ENCODE measurements around the gene SLC44A2.

Gene SLC44A2

DNA sequence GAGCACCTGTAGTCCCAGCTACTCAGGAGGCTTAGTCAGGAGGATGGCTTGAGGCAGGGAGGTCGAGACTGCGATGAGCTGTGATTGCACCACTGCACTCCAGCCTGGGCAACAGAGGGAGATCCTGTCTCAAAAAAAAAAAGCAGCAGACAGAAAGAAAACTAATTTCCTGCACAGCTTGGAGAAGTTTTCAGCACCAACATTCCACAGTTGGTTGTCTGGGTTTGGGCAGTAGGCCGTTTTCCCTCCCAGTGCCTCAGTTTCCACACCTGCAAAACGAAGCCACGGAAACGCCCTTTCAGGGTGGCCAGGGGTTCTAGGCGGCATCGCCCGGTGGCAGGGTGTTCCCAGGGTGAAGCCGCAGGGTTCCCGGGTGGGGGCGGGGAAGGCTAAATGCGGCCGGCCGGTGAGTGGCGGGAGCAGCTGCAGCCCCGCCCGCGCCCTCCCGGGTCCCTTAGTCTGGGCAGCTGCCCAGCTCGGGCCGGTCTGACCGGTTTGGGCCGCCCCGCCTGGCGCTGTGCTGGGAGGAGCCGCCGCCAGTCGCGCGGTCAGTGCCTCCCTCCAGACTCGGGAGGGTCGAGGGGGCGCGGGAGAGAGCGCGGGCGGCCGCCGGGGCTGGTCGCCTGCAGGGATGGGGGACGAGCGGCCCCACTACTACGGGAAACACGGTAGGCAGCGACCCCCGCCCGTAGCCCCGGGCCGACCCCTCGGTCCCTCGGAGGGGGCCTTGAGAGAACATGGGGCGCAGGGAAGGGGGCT is at the start of gene SLC44A2:
Gene SLC44A2 (plus strand): TSS at position 551 of the 759 bp plus-strand sequence. CDS start 81 bp downstream, at position 632.
- DNase-seq (ENCODE audit: low read depth), result no peak

DNA sequence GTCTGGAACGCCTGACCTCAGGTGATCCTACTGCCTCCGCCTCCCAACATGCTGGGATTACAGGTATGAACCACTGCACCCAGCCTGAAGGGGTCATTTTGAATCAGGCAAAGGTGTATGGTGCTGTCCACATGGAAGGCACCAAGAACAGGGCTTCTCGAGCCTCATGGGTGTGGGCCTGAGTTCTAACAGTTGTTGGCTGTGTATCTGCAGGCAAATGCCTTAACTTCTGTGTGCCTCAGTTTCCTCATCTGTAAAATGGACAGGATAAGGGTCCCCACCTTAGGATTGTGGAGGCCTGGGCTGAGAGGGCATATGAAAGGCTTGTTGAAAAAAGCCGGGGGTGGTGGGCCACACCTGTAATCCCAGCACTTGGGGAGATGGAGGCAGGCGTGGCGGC is 47.4 kb upstream of the SLC44A2 start:
- DNase-seq (ENCODE audit: low read depth), result no peak

DNA sequence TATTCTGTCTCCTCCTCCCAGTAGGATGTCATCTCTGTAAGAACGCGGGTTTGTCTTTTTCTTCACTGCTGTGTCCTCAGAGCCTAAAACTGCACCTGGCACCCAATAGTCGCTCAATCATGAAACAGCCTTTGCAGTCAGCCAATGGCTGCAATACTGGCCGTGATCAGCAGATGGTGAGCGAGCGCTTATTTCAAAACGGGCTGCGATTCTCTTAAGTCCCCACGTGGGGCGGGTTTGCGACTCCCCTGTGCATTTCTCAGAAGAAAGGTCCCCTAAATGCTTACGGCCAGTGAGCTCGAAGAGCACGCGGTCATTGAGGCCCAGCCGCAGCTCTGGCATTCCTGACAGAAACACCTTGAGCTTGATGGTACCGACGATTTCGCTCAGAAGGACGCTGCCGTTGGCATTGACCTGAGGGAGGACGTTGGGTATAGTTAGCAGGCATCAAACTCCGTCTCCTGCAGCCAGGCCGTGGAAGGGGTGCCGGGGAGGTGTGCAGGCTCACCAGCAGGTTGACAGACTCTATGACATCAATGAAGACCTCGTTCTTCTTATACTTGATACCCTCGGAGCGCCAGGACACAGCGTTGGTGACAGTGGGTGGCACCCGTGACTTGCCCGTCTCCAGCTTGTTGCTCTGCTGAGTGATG is 44.2 kb upstream of the SLC44A2 start:
- peak; percentile 88 for DNase-seq (ENCODE audit: low read depth)

DNA sequence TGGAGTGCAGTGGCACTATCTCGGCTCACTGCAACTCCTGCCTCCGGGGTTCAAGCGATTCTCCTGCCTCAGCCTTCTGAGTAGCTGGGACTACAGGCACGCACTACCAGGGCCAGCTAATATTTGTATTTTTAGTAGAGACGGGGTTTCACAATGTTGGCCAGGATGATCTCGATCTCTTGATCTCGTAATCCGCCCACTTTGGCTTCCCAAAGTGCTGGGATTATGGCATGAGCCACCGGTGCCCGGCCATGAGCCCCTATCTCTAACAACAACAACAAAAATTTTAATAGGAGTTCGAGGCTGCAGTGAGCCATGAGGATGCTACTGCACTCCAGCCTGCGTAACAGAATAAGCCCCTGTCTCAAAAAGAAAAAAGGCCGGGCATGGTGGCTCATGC is 43.3 kb upstream of the SLC44A2 start:
- no peak for DNase-seq (ENCODE audit: low read depth)

DNA sequence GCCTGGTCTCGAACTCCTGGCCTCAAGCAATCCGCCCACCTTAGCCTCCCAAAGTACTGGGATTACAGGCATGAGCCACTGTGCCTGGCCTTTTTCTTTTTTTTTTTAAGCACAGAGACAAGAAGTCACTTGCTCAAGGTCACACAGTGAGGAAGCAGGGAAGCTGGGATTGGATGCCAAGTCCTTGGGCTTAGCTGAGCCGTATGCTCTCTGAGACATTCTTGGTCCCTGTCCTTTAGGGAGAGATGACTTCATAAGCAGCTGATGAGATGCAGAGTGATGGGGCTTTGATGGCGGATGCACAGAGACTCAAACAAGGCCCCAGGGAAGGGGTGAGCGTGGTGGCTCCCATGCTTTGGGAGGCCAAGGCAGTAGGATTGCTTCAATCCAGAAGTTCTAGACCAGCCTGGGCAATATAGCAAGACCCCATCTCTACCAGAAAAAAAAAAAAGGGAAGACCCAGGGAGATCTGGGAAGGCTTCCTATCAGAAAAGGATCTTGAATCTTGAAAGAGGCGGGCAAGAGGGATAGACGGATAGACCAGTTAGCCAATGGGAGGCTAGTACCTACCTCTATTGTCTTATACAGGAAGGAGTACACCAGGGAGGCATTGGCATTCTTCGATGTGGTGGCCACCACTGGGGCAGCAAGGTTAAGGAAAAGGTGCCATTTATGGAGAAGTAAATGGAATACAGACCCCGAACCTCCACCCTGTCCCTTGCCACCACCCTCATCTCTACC is 42.1 kb upstream of the SLC44A2 start:
- DNase-seq (ENCODE audit: low read depth), result no peak

DNA sequence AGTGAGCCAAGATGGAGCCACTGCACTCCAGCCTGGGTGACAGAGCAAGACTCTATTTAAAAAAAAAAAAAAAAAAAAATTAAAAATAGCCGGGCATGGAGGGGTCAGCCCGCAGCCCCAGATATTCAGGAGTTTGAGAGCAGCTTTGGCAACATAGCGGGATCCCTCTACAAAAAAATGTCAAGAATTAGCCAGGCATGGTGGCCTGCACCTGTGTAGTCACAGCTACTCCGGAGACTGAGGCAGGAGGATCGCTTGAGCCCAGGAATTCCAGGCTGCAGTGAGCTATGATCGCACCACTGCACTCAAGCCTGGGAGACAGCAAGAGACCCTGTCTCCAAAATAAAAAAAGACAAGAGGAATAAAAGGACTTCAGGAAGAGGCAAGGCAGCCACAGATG is 39.0 kb upstream of the SLC44A2 start:
- no peak for DNase-seq (ENCODE audit: low read depth)

DNA sequence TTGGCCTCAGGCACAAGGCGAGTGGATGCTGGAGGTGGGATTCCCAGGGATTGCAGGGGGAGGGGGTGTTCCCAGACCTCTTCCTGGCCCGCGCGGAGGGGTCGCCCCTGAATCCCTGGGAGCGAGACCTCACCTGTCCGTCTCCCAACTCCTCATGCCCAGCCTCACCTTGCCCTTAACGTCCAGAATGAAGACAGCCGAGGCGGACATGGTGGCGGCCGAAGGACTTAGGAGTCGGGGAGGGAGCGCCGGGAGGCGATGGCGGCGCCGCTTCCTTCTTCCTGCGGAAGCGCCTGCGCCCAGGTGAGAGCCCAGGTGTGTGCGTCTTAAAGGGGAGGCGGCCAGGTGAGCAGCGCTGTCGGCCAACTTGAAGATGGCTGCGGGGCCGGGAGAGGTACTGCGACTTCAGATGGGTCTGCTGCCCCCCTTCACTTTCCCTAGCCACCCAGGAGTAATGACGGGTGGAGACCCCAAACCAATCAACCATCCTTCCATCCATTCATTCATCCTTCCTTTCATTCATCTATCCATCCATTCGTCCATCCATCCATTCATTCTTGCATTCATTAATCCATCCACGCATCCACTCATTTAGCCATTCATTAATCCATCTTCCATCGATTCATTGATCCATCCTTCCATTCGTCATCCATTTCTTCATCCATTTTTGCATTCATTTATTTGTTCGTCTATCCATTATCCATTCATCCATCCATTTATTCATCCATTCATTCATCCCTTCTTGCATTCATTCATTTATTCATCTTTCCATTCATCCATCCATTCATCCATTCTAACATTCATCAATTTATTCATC is 38.1 kb upstream of the SLC44A2 start, which contains the start of gene AP1M2:
Gene AP1M2 (minus strand): TSS at position 291 of the 817 bp plus-strand sequence. CDS start 81 bp downstream, at position 210.
- DNase-seq (ENCODE audit: low read depth), result no peak

DNA sequence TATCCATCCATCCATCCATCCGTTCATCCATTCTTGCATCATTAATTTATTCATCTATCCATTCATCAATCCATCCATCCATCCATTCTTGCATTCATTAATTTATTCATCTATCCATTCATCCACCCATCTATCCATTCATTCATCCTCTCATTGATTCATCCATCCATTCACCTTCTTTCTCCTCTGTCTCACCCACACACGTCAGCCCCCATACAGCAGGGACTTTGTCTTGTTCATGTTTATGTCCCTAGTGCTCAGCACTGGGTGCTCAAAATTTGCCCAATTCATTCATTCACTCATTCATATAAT is 37.6 kb upstream of the SLC44A2 start:
- no peak for DNase-seq (ENCODE audit: low read depth)

DNA sequence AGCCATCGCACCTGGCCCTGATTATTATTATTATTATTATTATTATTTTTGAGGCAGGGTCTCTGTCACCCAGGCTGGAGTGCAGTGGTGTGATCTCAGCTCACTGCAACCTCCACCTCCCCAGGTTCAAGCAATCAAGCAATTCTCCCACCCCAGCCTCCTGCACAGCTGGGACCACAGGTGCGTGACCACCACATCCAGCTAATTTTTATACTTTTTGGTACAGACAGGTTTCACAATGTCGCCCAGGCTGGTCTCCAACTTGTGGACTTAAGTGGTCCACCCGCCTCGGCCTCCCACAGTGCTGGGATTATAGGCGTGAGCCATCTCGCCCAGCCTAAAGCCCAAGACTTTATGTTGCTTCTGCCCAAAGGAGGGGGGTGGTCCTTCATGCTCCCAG is 32.2 kb upstream of the SLC44A2 start:
- DNase-seq (ENCODE audit: low read depth), result no peak

DNA sequence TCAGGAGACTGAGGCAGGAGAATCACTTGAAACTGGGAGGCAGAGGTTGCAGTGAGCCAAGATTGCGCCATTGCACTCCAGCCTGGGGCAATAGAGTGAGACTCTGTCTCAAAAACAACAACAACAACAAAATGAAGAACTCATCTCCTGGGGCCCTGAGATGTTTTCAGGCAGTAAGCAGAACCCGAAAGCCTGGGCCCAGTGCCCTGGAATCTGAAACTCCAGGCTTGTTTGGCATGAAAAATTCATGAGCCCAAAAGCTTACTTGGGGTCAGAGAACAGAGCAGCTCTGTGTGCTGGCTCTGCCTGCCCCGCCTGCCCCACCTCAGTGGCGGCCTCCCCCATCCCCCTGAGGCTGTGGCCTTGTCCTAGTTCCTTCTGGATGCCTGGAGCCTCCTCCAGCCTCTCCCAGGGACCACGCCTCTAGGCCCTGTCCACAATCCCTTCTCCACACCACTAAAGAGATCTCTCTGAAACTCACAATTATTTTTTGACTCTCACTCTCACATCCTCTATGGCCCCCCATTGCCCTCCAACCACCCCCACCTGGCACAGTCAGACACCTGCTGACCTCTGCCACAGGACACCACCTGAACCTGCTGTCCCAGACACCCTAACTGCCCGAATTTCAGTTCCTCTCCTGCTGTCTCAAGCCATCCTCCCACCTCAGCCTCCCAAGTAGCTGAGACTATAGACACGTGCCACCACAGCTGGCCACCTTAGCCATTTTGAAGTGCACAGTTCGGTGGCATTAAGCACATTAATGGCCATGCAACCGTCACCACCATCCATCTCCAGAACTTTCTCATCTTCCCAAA is 31.3 kb upstream of the SLC44A2 start:
- no peak for DNase-seq (ENCODE audit: low read depth)

DNA sequence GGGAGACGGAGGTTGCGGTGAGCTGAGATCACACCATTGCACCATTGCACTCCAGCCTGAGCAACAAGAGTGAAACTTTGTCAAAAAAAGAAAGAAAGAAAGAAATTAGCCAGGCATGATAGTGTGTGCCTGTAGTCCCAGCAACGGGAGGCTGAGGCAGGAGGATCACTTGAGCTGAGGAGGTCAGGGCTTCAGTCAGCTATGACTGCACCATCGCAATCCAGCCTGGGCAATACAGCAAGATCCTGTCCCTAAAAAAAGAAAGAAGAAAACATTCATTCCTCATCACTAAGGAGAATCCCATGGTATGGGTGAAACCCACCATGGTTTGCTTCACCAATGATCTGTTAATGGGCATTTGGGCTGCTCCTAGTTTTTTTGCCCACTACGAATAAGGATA is 25.2 kb upstream of the SLC44A2 start:
- no peak for DNase-seq (ENCODE audit: low read depth)

DNA sequence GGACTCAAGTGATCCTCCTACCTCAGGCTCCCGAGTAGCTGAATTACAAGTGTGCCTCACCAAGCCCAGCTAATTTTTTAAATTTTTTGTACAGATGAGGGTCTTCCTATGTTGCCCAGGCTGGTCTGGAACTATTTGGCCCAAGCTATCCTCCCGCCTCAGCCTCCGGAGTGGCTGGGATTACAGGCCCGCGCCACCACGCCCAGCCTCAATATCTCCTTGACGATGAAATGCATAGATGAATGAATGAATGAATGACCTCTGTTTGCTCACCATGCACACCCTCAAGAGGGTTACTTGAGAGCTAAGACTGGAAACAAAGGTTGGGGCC is 23.4 kb upstream of the SLC44A2 start:
- no peak for DNase-seq (ENCODE audit: low read depth)

DNA sequence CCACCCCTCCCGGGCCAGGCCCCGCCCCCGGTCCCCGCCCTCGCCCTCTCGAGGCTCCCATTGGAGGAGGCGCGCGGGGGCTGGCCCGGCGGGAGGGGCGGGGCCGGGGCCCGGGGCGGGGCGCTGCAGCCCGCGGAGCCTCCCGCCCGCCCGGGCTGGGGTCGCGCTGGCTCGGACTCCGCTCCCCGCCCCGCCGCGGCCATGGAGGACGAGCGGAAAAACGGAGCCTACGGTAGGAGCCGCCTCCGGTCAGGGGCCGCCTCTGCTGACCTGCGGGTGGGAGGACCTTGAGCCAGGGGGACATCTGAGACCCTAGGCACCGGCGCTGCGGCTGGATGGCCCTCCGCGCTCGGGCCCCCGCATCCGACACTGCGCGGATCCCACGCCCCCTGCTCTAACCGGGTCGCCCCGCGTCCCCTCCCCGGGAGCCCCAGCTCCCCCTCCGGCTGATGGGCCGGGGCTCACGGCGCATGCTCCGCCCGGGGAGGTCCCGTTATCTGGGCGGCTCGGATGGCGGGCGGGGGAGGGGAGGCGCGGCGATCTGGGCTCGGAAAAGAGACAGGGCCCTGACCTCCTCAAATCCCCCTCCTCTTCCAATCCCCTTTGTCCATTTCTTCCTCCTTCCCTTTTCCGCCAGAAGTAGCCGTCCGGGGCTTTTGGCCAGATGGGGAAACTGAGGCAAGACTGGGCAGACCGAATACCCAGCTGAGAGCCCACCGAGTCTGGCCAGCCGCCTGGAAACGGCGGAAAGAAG is 22.8 kb upstream of the SLC44A2 start:
- DNase-seq (ENCODE audit: low read depth), result peak; percentile 75

DNA sequence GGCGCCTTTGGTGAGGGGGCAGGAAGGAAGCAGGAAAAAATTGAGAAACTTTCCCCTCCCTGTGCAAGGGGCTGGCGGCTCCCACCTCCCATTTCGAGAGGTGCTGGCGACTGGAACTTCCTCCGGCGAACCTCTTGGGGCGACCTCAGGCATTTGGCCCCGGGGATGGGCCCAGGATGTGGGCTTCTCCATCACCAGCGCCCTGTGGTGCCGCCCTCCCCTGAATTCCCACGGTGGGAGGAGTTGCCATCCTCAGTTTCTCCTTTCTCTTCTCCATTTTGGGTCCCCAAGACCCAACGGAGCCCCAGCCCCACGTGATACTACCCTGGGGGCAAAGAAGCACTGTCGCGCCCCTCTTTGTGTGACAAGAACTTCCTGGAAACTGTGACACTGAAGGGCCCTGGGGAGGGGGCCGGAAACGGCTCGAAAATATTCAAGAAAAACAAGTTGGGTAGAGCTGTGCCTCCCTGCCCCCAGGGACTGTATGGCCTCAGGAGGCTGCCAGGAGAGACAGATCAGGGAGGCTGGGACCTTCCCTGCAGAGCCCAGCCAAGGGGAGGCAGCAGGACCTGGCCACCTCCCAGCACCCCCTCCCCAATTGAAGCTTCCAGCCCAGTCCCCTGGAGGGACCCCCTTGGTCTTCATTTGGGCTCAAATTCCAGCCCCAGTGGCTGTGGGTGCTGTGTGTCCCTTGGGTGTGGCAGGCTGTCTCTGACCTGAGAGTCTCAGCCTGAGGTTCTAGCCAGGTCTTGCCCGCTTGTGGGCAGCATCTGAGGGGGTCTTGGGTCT is 22.1 kb upstream of the SLC44A2 start:
- peak; percentile 69 for DNase-seq (ENCODE audit: low read depth)

DNA sequence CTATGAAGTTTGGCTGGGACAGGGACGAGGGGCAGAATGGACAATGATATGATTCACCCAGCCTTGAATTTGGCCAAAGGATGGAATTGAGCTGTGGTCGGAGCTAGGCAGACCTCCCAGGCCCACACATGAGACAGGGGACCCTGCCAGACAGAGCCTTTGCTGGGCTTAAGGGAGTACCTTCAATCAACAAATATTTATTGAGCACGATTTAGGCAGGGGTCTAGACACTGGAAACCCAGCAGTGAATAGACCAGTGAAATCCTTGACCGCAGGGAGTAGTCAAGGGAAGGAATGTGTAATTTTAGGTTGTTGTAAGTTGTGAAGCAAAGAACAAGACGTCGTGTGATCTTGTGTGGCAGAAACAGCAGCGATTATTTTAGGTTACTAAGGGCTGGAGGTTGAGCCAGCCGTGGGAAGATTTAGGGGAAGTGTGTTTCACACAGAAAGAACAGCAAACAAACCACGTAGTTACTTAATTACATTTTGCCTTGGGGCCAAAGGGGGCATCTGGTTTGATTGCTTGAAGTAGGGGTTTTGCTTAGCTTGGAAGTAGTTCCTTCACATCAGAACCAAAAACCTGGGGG is 21.4 kb upstream of the SLC44A2 start:
- DNase-seq (ENCODE audit: low read depth), result no peak

DNA sequence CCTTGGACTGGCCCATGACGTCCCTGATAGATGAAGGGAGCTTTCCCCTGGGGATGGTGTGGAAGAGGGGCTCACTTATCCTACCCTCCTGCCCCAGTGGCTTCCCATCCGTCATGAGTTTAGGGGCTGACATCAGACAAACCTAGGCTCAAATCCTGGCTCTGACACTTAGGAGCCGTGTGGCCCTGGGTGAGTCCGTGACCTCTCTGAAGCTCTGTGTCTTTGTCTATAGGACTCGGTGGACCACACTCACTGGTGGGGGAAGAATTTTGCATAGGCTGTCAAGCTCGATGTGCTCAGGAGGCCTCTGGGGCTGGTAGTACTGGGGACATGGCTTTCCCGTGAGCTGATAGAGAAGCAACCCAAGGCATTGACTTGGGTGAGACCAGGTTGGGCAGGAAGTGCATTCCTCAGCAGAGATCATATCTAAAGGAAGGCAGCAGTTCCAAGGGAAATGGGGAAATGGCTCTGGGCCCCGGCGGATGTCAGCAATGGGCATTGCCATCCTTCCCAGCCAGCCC is 20.8 kb upstream of the SLC44A2 start:
- DNase-seq (ENCODE audit: low read depth), result no peak

DNA sequence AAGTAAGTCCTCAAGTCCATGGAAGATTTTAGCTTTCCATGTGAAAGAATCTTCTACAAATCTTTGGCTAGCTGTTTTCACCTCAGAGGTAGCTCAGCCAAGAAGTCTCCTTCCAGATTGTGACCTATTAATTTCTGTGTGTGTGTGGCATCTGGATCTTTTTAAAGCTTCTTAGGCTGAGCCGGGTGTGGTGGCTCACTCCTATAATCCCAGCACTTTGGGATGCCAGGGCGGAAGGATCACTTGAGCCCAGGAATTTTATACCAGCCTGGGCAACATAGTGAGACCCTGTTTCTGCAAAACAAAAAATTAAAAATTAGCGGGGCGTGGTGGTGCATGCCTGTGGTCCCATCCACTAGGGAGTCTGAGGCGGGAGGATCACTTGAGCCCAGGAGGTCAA is 13.4 kb upstream of the SLC44A2 start:
- no peak for DNase-seq (ENCODE audit: low read depth)

DNA sequence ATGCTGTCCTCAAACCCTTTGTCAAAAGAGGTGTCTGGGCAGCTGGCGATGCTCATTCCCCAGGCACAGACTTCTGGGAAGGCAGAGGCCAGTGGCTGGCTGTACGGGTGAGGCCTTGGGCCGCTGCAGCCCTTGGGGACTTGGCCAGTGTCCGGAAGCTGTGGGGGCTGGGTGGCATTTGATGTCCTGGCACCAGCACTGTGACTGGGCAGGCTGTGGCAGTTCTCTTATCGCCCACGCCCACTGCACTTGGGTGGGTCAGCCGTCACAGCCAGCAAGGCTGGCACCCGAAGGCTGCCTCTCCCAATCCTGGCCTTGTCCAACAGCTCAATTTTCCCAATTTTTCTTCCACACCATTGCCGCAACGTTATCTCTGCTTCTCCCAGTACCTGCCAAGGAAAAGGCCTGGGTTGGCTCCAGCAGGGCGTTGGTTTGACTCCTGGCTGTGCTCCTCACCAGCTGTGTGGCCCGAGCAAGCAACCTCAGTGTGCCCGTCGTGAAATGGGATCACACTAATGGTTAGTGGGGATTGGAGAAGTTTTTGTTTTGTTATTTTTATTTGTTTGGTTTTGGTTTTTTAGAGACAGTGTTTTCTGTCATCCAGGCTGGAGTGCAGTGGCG is 12.7 kb upstream of the SLC44A2 start:
- no peak for DNase-seq (ENCODE audit: low read depth)

All from stimulated activated CD8-positive, alpha-beta memory T cell treated with anti-CD3 and anti-CD28 coated beads, Interleukin-15, amount 100 ng/mL, for 1 hour (primary cell).